Pancreas (tissue), 10 donors: ENCODE results near the gene CSF3. TPM values are rescaled to one million over a fixed set of nuclear protein-coding genes. Genes with fewer than 3 reads are reported as not detected.

Experiments
- ATAC-seq, 4 donors: fragments of 200-7000 bp; cut with Tn5 transposase; one replicate each; pipeline versions ENCODE4 v1.8.0 to v1.9.1; 2020; ENCODE audit warnings: mild to moderate bottlenecking in 4 of 4, moderate library complexity in 4 of 4
- DNase-seq, 6 donors: peaks; one replicate each; pipeline ENCODE4 v3.0.0-alpha.2; 2020
- FAIRE-seq: peaks from 2 replicates; lab custom pipeline; 2012; peaks lifted over from hg19 to GRCh38; lab: Jason Lieb, UNC
- H3K27ac ChIP-seq, 4 donors: fragments of 200-600 bp; sonication (generic); 1 replicate in 3 of 4; 2 replicates in 1 of 4; pipeline versions ENCODE4 v1.5.0 to v1.8.0; 2020
- H3K27me3 ChIP-seq, 4 donors: fragments of 200-600 bp; one replicate each; pipeline ENCODE4 v1.8.0; 2021
- H3K36me3 ChIP-seq, 3 donors: fragments of 200-600 bp; sonication (generic) in 1 of 3; one replicate each; pipeline versions ENCODE4 v1.5.0 to v1.8.0; 2020 to 2021
- H3K4me1 ChIP-seq, 3 donors: fragments of 200-600 bp; one replicate each; pipeline ENCODE4 v1.8.0; 2021
- H3K4me3 ChIP-seq, 4 donors: fragments of 200-600 bp; sonication (generic) in 2 of 4; one replicate each; pipeline versions ENCODE4 v1.5.0 to v1.8.0; 2020 to 2021
- H3K9me3 ChIP-seq, 4 donors: fragments of 200-600 bp; one replicate each; pipeline ENCODE4 v1.8.0; 2021
- CTCF ChIP-seq, 4 donors: fragments of 200-600 bp; sonication (generic) in 3 of 4; IDR thresholded peaks; one replicate each; pipeline versions ENCODE4 v1.5.0 to v1.8.0; 2021; ENCODE audit warnings: antibody characterized with exemption in 4 of 4
- WGBS, 2 donors: extraction: QIAGEN DNeasy Blood & Tissue Kit; methylation state at CpG; one replicate each; pipeline ENCODE4 v1.1.7; 2013; 5-methylcytosine and 5-hydroxymethylcytosine counted together
- intact Hi-C, 3 donors: fragments of 100-400 bp; cut with DNase I; formaldehyde crosslinking; loops; one replicate each; pipeline versions ENCODE4 v1.11.1 to v1.14.2; 2022
- polyA plus RNA-seq, 2 donors: library from polyadenylated mRNA; stranded (reverse); fragments of 200-250 nt; gene quantifications; one replicate each; pipeline ENCODE4 v1.2.3, GENCODE V29; 2013
- total RNA-seq, 6 donors: library from RNA; stranded (reverse); fragmentation: NEBNext Ultra II Directional in 4 of 6; extraction: Animal tissue kit (Norgen Biotek cat#: 25700) in 4 of 6; gene quantifications; one replicate each; pipeline versions ENCODE4 v1.2.1 to v1.2.4, GENCODE V29; 2021 to 2023
- donor health status: healthy with polysubstance abuse.
- donor health status: DM: no; HTN: no; CAD: no; lungs with moderate emphysema.
- donor health status: DM: no; HTN: no; CAD: no.
- donor health status: control.
- donor health status: control.
- donor health status: Bipolar disorder and iron deficiency.
- donor health status: DM: yes; HTN: yes; CAD: no.
- donor health status: DM: no; HTN: no; CAD: no.
- donor health status: DM: no; HTN: no; CAD: no.
- donor health status: DM: yes; HTN: yes; CAD: no.

Gene CSF3
- total and polyA plus RNA-seq, 8 donors: 0.16 to 3.5 (median 0.23) TPM; not detected in 4

GRCh38 chr17:40031706-40032105, 16.5 kb downstream of the CSF3 start:
- Histone ChIP-seq H3K4me1 (peaks cover 18 to 27% (median 24%) of the 10 kb centered on the region in 3 donors), H3K4me3 (no peak overlapping the region), H3K9me3 (no peaks in the 10 kb centered on the region), H3K27ac (peak overlapping the region; percentile 36 to 78 (median 59)), H3K36me3 (peaks cover 0 to 17% (median 9%) of the 10 kb centered on the region in 3 donors), H3K27me3 (no peaks in the 10 kb centered on the region)
- intact Hi-C loops: loop anchor here in 1 of 3 donors (10.0 kb wide), 1 partner anchor 53 kb away; no protein-coding TSS in a partner anchor
- ATAC-seq (no peak), DNase-seq (no peak), FAIRE-seq (no peak)
- 51 to 55% methylated on average over 11 of the region's 11 CpGs for WGBS, 2 donors
- no peak for TF ChIP-seq CTCF (IDR thresholded peaks at IDR 0.05)

- FAIRE-seq (no peak), ATAC-seq (peak; percentile 86 to 93 (median 91)), DNase-seq (peak; percentile 88 to 97 (median 95))
Observed at GRCh38 chr17:40032322-40033320, 17.4 kb downstream of the CSF3 start.

GRCh38 chr17:40033339-40033738, 18.1 kb downstream of the CSF3 start:
- no peak for TF ChIP-seq CTCF (IDR thresholded peaks at IDR 0.05)
- peaks cover 0 to 12% (median 9%) of the 10 kb centered on the region in 3 donors for H3K36me3 ChIP-seq
- ATAC-seq: peak; percentile 53 to 76 (median 64)
- intact Hi-C loops: loop anchor here in 1 of 3 donors (10.0 kb wide), 1 partner anchor 51 kb away; no protein-coding TSS in a partner anchor
- no peak for FAIRE-seq
- H3K27me3 ChIP-seq: no peaks in the 10 kb centered on the region
- peaks cover 18 to 24% (median 24%) of the 10 kb centered on the region in 3 donors for H3K4me1 ChIP-seq
- 40 to 47% methylated on average over 8 of the region's 8 CpGs for WGBS, 2 donors
- peak in 4 of 6 donors; percentile 54 to 65 (median 60) for DNase-seq
- no peak overlapping the region for H3K4me3 ChIP-seq
- no peaks in the 10 kb centered on the region for H3K9me3 ChIP-seq
- H3K27ac ChIP-seq: peak overlapping the region; percentile 43 to 78 (median 59)

More at GRCh38 chr17:40032322-40033320, 17.4 kb downstream of the CSF3 start:
- no peak for TF ChIP-seq CTCF (IDR thresholded peaks at IDR 0.05)
- Histone ChIP-seq H3K27me3 (no peaks in the 10 kb centered on the region), H3K36me3 (peaks cover 0 to 17% (median 9%) of the 10 kb centered on the region in 3 donors), H3K27ac (peak overlapping the region; percentile 43 to 78 (median 59)), H3K9me3 (no peaks in the 10 kb centered on the region), H3K4me1 (peaks cover 18 to 24% (median 24%) of the 10 kb centered on the region in 3 donors), H3K4me3 (no peak overlapping the region)
- intact Hi-C loops: loop anchor here in 1 of 3 donors (10.0 kb wide), 1 partner anchor 52 kb away; no protein-coding TSS in a partner anchor
- 41 to 54% methylated on average over 23 of the region's 23 CpGs for WGBS, 2 donors

GRCh38 chr17:40034426-40035161, 19.4 kb downstream of the CSF3 start:
- WGBS, 2 donors: 72 to 79% methylated on average over 8 of the region's 8 CpGs
- no peak overlapping the region for H3K27ac ChIP-seq
- no peaks in the 10 kb centered on the region for H3K9me3 ChIP-seq
- no peak for TF ChIP-seq CTCF (IDR thresholded peaks at IDR 0.05)
- intact Hi-C loops: loop anchor here in 1 of 3 donors (10.0 kb wide), 1 partner anchor 50 kb away; no protein-coding TSS in a partner anchor
- peaks cover 18 to 24% (median 24%) of the 10 kb centered on the region in 3 donors for H3K4me1 ChIP-seq
- H3K36me3 ChIP-seq: peaks cover 0 to 6% (median 0%) of the 10 kb centered on the region in 3 donors
- no peak overlapping the region for H3K4me3 ChIP-seq
- FAIRE-seq: no peak
- no peaks in the 10 kb centered on the region for H3K27me3 ChIP-seq
- DNase-seq: no peak
- ATAC-seq: no peak
